ENCODE data around the gene COBLL1.
A peak's percentile ranks its signal among the peaks of the same experiment; 100 is the strongest.

Gene COBLL1, protein sequence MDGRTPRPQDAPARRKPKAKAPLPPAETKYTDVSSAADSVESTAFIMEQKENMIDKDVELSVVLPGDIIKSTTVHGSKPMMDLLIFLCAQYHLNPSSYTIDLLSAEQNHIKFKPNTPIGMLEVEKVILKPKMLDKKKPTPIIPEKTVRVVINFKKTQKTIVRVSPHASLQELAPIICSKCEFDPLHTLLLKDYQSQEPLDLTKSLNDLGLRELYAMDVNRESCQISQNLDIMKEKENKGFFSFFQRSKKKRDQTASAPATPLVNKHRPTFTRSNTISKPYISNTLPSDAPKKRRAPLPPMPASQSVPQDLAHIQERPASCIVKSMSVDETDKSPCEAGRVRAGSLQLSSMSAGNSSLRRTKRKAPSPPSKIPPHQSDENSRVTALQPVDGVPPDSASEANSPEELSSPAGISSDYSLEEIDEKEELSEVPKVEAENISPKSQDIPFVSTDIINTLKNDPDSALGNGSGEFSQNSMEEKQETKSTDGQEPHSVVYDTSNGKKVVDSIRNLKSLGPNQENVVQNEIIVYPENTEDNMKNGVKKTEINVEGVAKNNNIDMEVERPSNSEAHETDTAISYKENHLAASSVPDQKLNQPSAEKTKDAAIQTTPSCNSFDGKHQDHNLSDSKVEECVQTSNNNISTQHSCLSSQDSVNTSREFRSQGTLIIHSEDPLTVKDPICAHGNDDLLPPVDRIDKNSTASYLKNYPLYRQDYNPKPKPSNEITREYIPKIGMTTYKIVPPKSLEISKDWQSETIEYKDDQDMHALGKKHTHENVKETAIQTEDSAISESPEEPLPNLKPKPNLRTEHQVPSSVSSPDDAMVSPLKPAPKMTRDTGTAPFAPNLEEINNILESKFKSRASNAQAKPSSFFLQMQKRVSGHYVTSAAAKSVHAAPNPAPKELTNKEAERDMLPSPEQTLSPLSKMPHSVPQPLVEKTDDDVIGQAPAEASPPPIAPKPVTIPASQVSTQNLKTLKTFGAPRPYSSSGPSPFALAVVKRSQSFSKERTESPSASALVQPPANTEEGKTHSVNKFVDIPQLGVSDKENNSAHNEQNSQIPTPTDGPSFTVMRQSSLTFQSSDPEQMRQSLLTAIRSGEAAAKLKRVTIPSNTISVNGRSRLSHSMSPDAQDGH

DNA sequence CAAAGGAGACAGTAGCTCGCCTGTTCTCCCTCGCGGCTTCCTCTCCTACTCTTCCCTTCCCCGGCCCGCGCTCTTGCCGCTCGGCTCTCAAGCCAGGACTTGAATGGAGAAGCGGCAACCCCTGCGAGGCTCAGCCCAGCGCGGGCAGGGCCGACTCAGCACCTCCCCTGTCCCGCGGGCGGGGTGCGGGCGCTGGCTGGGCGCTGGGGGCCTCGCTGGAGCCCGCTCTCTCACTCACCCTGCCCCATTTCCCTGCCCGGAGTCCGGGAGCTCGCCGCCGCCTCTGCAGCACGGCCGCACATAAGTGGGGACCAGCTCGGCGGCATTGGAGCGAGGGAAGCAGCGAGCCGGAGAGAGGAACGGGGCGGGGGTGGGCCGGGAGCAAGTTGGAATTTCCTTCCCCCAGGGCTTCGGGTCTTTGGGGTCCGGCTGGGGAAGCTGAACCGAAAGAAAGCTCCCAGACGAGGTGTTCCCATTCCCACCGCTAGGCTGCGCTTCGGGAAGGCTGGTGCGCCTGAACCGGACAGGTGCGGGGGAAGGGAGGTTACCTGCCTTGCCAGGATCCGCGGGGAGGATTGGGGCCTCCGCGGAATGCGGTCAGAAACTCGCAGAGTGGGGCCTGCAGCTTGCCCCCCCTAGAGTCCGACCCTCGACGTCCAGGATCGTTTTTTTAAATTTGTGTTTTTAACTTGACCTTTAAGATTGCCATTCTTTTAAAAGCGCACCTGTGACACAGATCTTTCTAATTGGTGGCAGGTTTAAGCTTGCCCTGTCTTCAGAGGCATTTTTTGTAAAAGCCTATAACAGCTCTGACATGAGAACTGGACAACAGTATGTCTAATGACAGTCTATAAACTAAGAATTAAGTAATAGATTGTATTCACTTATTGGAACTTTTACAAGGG is at the start of gene COBLL1:
Gene COBLL1, minus strand, starts transcription at position 105 of the 905 bp plus-strand sequence. CDS start 627 bp downstream, outside the sequence.
- DNase-seq = peak; percentile 59
- in situ Hi-C loops (cut with MboI; ENCODE audit: low pct_unique_long_range_greater_than_20kb, low sequenced_read_pairs) = no loop called here

GRCh38 chr2:164890544-164890943 is 48.9 kb upstream of the COBLL1 start:
- in situ Hi-C loops (cut with MboI; ENCODE audit: low pct_unique_long_range_greater_than_20kb, low sequenced_read_pairs) = no loop called here

DNA sequence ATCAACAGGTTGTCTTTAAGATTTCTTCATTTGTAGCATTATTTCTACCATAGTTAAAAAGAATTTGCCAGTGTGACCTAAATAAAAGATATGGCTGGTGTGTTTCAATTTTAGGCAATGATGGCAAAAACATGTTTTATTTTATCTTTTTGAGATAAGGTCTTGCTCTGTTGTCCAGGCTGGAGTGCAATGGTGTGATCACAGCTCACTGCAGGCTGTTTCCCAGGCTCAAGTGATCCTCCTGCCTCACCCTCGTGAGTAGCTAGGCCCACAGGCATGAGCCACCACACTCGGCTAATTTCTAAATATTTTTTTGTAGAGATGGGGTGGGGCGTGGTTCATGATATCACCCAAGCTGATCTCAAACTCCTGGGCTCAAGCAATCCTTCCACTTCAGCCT is 47.0 kb upstream of the COBLL1 start:
- DNase-seq = no peak
- in situ Hi-C loops (cut with MboI; ENCODE audit: low pct_unique_long_range_greater_than_20kb, low sequenced_read_pairs) = no loop called here

More at GRCh38 chr2:164890544-164890943, 48.9 kb upstream of the COBLL1 start:
- DNase-seq = no peak

DNA sequence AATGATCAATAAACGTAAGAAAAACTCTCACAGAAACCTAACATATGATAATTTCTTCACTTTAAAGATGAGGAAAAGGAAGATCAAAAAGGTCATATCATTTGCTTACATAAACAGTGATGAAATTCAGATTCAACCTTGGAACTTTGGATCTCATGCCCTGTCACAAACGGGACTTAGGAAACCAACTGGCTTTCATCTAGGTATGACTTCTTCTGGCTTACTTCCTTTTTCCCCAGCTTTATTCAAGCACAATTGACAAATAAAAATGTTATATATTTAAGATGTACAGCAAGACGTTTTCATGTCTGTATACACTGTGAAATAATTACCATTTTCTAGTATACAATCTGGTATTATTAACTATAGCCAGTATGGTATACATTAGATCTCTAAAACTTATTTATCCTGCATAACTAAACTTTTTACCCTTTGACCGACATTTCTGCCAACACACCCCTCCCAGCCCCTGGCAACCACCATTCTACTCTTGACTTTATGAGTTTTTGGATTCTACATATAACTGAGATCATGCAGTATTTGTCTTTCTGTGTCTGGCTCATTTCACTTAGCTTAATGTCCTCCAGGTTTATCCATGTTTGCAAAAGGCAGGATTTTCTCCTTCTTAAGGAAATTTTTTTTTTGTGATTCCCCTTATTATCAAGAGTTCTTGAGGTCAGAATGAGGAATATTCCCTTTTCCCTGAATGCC is 46.0 kb upstream of the COBLL1 start:
- in situ Hi-C loops (cut with MboI; ENCODE audit: low pct_unique_long_range_greater_than_20kb, low sequenced_read_pairs) = no loop called here
- no peak for DNase-seq

- in situ Hi-C loops (cut with MboI; ENCODE audit: low pct_unique_long_range_greater_than_20kb, low sequenced_read_pairs) = no loop called here
- DNase-seq = no peak
These were observed 40.7 kb upstream of the COBLL1 start for GRCh38 chr2:164882276-164882675.

GRCh38 chr2:164881524-164881923 is 39.9 kb upstream of the COBLL1 start:
- in situ Hi-C loops (cut with MboI; ENCODE audit: low pct_unique_long_range_greater_than_20kb, low sequenced_read_pairs) = no loop called here
- no peak for DNase-seq

- DNase-seq = no peak
These were observed 38.4 kb upstream of the COBLL1 start for GRCh38 chr2:164879901-164880535.

GRCh38 chr2:164877927-164878326 is 36.3 kb upstream of the COBLL1 start:
- DNase-seq = no peak
- in situ Hi-C loops (cut with MboI; ENCODE audit: low pct_unique_long_range_greater_than_20kb, low sequenced_read_pairs) = no loop called here

More at GRCh38 chr2:164879901-164880535, 38.4 kb upstream of the COBLL1 start:
- in situ Hi-C loops (cut with MboI; ENCODE audit: low pct_unique_long_range_greater_than_20kb, low sequenced_read_pairs) = no loop called here

DNA sequence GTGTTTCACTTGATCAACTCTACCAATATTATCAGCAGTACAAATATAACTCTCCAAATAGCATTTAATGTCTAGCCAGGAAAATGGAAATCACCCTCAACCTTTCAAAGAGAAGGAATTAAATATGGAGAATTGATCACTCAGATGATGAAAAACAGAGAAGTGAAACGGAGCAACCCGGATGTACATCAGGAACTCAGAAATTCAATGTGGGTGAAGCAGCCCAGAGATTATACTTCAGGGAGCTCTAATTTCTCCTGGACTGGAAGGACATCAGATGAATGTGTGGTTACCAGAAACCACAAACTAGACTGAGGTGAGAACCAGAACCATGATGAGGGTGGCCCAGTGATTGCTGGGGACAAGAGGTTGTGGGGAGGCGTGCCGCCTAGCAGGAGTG is 35.5 kb upstream of the COBLL1 start:
- in situ Hi-C loops (cut with MboI; ENCODE audit: low pct_unique_long_range_greater_than_20kb, low sequenced_read_pairs) = no loop called here
- DNase-seq = no peak

DNA sequence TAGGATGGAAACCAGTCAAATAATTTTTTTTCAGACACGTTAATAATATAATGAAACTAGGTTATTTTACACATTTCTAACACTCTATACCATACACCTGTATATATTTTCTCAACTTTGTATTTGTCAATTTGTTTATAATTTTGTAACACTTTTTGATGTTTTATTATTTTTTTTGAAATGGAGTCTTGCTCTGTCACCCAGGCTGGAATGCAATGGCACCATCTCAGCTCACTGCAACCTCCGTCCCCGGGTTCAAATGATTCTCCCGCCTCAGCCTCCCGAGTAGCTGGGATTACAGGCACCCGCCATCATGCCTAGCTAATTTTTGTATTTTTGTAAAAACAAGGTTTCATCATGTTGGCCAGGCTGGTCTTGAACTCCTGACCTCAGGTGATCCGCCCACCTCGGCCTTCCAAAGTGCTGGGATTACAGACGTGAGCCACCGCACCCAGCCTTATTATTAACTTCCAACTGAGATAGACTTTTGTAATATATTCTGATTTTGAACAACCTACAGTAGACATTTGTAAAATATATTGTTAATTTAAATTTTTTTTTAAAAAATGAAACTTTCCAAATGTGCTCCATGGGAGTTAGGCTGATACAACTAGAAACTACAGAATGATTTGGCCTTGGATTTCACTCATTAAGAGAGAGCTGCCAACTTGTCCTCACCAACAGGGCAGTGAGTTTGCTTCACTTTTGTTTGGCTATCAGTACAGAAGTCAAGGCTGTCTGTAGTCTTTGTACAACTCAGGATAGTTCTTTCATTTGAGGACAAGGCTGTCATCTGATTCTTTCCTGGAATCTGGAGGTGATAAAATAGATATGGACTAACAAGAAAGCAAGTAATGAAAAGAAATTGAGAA is 33.9 kb upstream of the COBLL1 start:
- in situ Hi-C loops (cut with MboI; ENCODE audit: low pct_unique_long_range_greater_than_20kb, low sequenced_read_pairs) = no loop called here
- no peak for DNase-seq

GRCh38 chr2:164873210-164873908 is 31.7 kb upstream of the COBLL1 start:
- in situ Hi-C loops (cut with MboI; ENCODE audit: low pct_unique_long_range_greater_than_20kb, low sequenced_read_pairs) = no loop called here

DNA sequence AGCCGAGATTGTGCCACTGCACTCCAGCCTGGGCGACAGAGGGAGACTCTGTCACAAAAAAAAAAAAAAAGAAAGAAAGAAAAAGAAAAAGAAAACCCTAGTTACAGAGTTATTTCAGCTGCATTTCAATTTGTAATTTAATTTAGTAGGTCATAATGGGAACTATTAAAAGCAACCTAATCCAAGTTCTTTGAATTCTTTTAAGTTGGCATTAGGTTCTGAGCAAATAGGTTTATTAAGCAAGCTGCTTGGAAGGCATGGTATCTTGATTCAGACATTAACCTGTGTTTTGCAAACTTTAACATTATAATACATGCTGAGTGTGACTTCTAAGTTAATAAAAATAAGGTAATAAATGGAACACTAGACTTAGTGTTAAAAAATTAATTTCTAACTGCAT is 29.8 kb upstream of the COBLL1 start:
- DNase-seq = no peak
- in situ Hi-C loops (cut with MboI; ENCODE audit: low pct_unique_long_range_greater_than_20kb, low sequenced_read_pairs) = no loop called here

More at GRCh38 chr2:164873210-164873908, 31.7 kb upstream of the COBLL1 start:
- DNase-seq = no peak

GRCh38 chr2:164869420-164869772 is 27.8 kb upstream of the COBLL1 start:
- in situ Hi-C loops (cut with MboI; ENCODE audit: low pct_unique_long_range_greater_than_20kb, low sequenced_read_pairs) = no loop called here
- DNase-seq = no peak

- in situ Hi-C loops (cut with MboI; ENCODE audit: low pct_unique_long_range_greater_than_20kb, low sequenced_read_pairs) = no loop called here
- no peak for DNase-seq
These were observed 27.2 kb upstream of the COBLL1 start for GRCh38 chr2:164868563-164869419.

GRCh38 chr2:164867779-164868397 is 26.3 kb upstream of the COBLL1 start:
- in situ Hi-C loops (cut with MboI; ENCODE audit: low pct_unique_long_range_greater_than_20kb, low sequenced_read_pairs) = no loop called here
- no peak for DNase-seq

Data from KBM-7 (cell line).